Measurements from ENCODE around the gene KLHL29. TPM values are rescaled to one million over a fixed set of nuclear protein-coding genes. Genes with fewer than 3 reads are reported as not detected.

KLHL29 gene
- total RNA-seq, 3 donors from 2014 or later (not counting 1 experiment from before 2014, with no cell fraction given), result 0.24 to 0.43 (median 0.33) TPM

- H3K27ac Mint-ChIP-seq, result no peak overlapping the region
- no peak for ATAC-seq
- no peak overlapping the region for H3K4me3 Mint-ChIP-seq
Observed at GRCh38 chr2:23615216-23616020, 230.4 kb downstream of the KLHL29 start.

GRCh38 chr2:23616630-23617029 is 231.7 kb downstream of the KLHL29 start:
- 91% methylated on average over 9 of the region's 15 CpGs for WGBS (ENCODE audit: insufficient coverage)

More at GRCh38 chr2:23615216-23616020, 230.4 kb downstream of the KLHL29 start:
- Mint-ChIP-seq H3K36me3 (peaks cover 6% of the 10 kb centered on the region), H3K27me3 (ENCODE audit: low read depth in 2 of 2) (peaks cover 0 to 30% of the 10 kb centered on the region in 2 donors), H3K9me3 (peaks cover 0 to 4% of the 10 kb centered on the region in 2 donors), H3K4me1 (peaks cover 14% of the 10 kb centered on the region in 2 donors)
- WGBS (ENCODE audit: insufficient coverage), result 80% methylated on average over 20 of the region's 20 CpGs
- TF ChIP-seq CTCF (IDR thresholded peaks at IDR 0.05), result no peak
- no peaks in the 10 kb centered on the region for H3K27me3 ChIP-seq (ENCODE audit: control insufficient read depth, insufficient read depth, low read length)
- peaks cover 10% of the 10 kb centered on the region for H3K4me1 ChIP-seq (ENCODE audit: control insufficient read depth, insufficient read depth, low read length)
- intact Hi-C loops (cut with micrococcal nuclease), result no loop called here
- peaks cover 2% of the 10 kb centered on the region for H3K9me3 ChIP-seq (ENCODE audit: control insufficient read depth, insufficient read depth, low read length)
- no peak overlapping the region for H3K27ac ChIP-seq (ENCODE audit: low read length)
- no peak for DNase-seq
- no peaks in the 10 kb centered on the region for H3K36me3 ChIP-seq (ENCODE audit: control insufficient read depth, insufficient read depth, low read length)
- H3K4me3 ChIP-seq (ENCODE audit: low read length), result no peak overlapping the region

GRCh38 chr2:23617167-23617810 is 232.3 kb downstream of the KLHL29 start:
- Histone ChIP-seq H3K4me3 (ENCODE audit: low read length) (no peak overlapping the region), H3K27ac (ENCODE audit: low read length) (no peak overlapping the region), H3K9me3 (ENCODE audit: control insufficient read depth, insufficient read depth, low read length) (no peaks in the 10 kb centered on the region), H3K4me1 (ENCODE audit: control insufficient read depth, insufficient read depth, low read length) (peaks cover 10% of the 10 kb centered on the region), H3K36me3 (ENCODE audit: control insufficient read depth, insufficient read depth, low read length) (no peaks in the 10 kb centered on the region), H3K27me3 (ENCODE audit: control insufficient read depth, insufficient read depth, low read length) (no peaks in the 10 kb centered on the region)
- intact Hi-C loops (cut with micrococcal nuclease), result no loop called here
- Mint-ChIP-seq H3K27me3 (ENCODE audit: low read depth in 2 of 2) (peaks cover 0 to 17% of the 10 kb centered on the region in 2 donors), H3K4me3 (no peak overlapping the region), H3K4me1 (peaks cover 14% of the 10 kb centered on the region in 2 donors), H3K36me3 (no peaks in the 10 kb centered on the region), H3K9me3 (no peaks in the 10 kb centered on the region), H3K27ac (no peak overlapping the region)
- no peak for TF ChIP-seq CTCF (IDR thresholded peaks at IDR 0.05)
- DNase-seq (no peak), ATAC-seq (no peak)
- 89% methylated on average over 16 of the region's 16 CpGs for WGBS (ENCODE audit: insufficient coverage)

More at GRCh38 chr2:23616630-23617029, 231.7 kb downstream of the KLHL29 start:
- DNase-seq (no peak), ATAC-seq (no peak)
- no peaks in the 10 kb centered on the region for H3K9me3 ChIP-seq (ENCODE audit: control insufficient read depth, insufficient read depth, low read length)
- Mint-ChIP-seq H3K27me3 (ENCODE audit: low read depth in 2 of 2) (peaks cover 0 to 18% of the 10 kb centered on the region in 2 donors), H3K9me3 (peaks cover 0 to 4% of the 10 kb centered on the region in 2 donors), H3K36me3 (peaks cover 2% of the 10 kb centered on the region), H3K4me1 (peaks cover 14% of the 10 kb centered on the region in 2 donors), H3K4me3 (no peak overlapping the region), H3K27ac (no peak overlapping the region)
- TF ChIP-seq CTCF (IDR thresholded peaks at IDR 0.05), result no peak
- intact Hi-C loops (cut with micrococcal nuclease), result no loop called here
- peaks cover 10% of the 10 kb centered on the region for H3K4me1 ChIP-seq (ENCODE audit: control insufficient read depth, insufficient read depth, low read length)
- no peaks in the 10 kb centered on the region for H3K36me3 ChIP-seq (ENCODE audit: control insufficient read depth, insufficient read depth, low read length)
- H3K4me3 ChIP-seq (ENCODE audit: low read length), result no peak overlapping the region
- H3K27me3 ChIP-seq (ENCODE audit: control insufficient read depth, insufficient read depth, low read length), result no peaks in the 10 kb centered on the region
- no peak overlapping the region for H3K27ac ChIP-seq (ENCODE audit: low read length)
